HepG2 (cell line): ENCODE data around the gene PIEZO1.

Experiments used
- CBX1 ChIP-seq: IDR thresholded peaks from one replicate; pipeline ENCODE4 v1.6.1; 2016; ENCODE audit warnings: antibody characterized with exemption, low read depth
- CHCHD3 ChIP-seq: sonication (generic); formaldehyde crosslinking; IDR thresholded peaks from 2 replicates; pipeline ENCODE4 v1.8.0; 2022; ENCODE audit warnings: mild to moderate bottlenecking, missing genetic modification reagents, moderate library complexity
- CHD4 ChIP-seq: fragments of 200-600 bp; sonication (generic); IDR thresholded peaks from 2 replicates; pipeline ENCODE4 v1.7.0; 2017; ENCODE audit warnings: mild to moderate bottlenecking, low read length, borderline replicate concordance
- CTCF ChIP-seq: sonication (generic); formaldehyde crosslinking; IDR thresholded peaks from 2 replicates; pipeline ENCODE4 v1.5.0; 2020; ENCODE audit warnings: mild to moderate bottlenecking, missing genetic modification reagents, moderate library complexity
- FOSL2 ChIP-seq: sonication (generic); formaldehyde crosslinking; IDR thresholded peaks from 2 replicates; pipeline ENCODE4 v1.4.0; 2020; ENCODE audit warnings: missing genetic modification reagents
- FOXK2 ChIP-seq: fragments of 450-650 bp; IDR thresholded peaks from 2 replicates; pipeline ENCODE4 v1.6.1; 2016
- MED1 ChIP-seq: sonication (generic); formaldehyde crosslinking; IDR thresholded peaks from 2 replicates; pipeline ENCODE4 v1.4.0; 2020; ENCODE audit warnings: missing genetic modification reagents
- NFE2L1 ChIP-seq: sonication (generic); formaldehyde crosslinking; IDR thresholded peaks from 2 replicates; pipeline ENCODE4 v1.4.0; 2020; ENCODE audit warnings: missing genetic modification reagents, mild to moderate bottlenecking, borderline replicate concordance
- TCF7 ChIP-seq: sonication (generic); IDR thresholded peaks from 2 replicates; pipeline ENCODE4 v1.6.1; 2016; ENCODE audit warnings: antibody characterized with exemption, low read depth
- ZFP62 ChIP-seq: sonication (generic); formaldehyde crosslinking; IDR thresholded peaks from 2 replicates; pipeline ENCODE4 v1.4.0; 2020; ENCODE audit warnings: missing genetic modification reagents
- ZNF18 ChIP-seq: sonication (generic); formaldehyde crosslinking; IDR thresholded peaks from 2 replicates; pipeline ENCODE4 v1.8.0; 2022; ENCODE audit warnings: mild to moderate bottlenecking, missing genetic modification reagents; ENCODE audit not compliant: insufficient replicate concordance

- TF ChIP-seq CTCF (no peak), MED1 (CRISPR knock-in tag) (no peak), TCF7 (no peak), FOXK2 (no peak), NFE2L1 (CRISPR knock-in tag) (no peak), CBX1 (no peak), ZFP62 (CRISPR knock-in tag) (no peak), CHD4 (no peak), CHCHD3 (no peak), FOSL2 (CRISPR knock-in tag) (no peak), ZNF18 (no peak)
Observed at GRCh38 chr16:88727871-88728270, 57.1 kb downstream of the PIEZO1 start.
